ENCODE results near the gene MRRF.

GRCh38 chr9:122349201-122349600 is 84.5 kb downstream of the MRRF start:
- TF ChIP-seq FOXA1 (IDR thresholded peaks at IDR 0.05) = no peak
- TF ChIP-seq NFRKB (IDR thresholded peaks at IDR 0.05) = no peak
- no peak for TF ChIP-seq TARDBP (IDR thresholded peaks at IDR 0.05)
- TF ChIP-seq ELF4 (IDR thresholded peaks at IDR 0.05) = no peak
- no peak for TF ChIP-seq FOXK2 (IDR thresholded peaks at IDR 0.05)
- TF ChIP-seq BHLHE40 (IDR thresholded peaks at IDR 0.05; ENCODE audit: borderline replicate concordance) = no peak
- no peak for TF ChIP-seq HDGF (IDR thresholded peaks at IDR 0.05; ENCODE audit: borderline replicate concordance)
- no peak for TF ChIP-seq SP1 (IDR thresholded peaks at IDR 0.05)
- TF ChIP-seq ZNF384 (IDR thresholded peaks at IDR 0.05) = no peak
